Heart right ventricle (tissue), 16 donors: ENCODE measurements around the gene BICDL2. TPM values are rescaled to one million over a fixed set of nuclear protein-coding genes. Genes with fewer than 3 reads are reported as not detected.

Source experiments
- ATAC-seq, 8 donors: fragments of 200-7000 bp; cut with Tn5 transposase; one replicate each; pipeline ENCODE4 v1.9.1; 2020; ENCODE audit warnings: mild to moderate bottlenecking in 8 of 8, moderate library complexity in 8 of 8, moderate number of reproducible peaks in 1 of 8
- DNase-seq, 2 donors: peaks; one replicate each; pipeline ENCODE4 v3.0.0-alpha.2; 2020
- H3K27ac ChIP-seq, 10 donors: fragments of 200-600 bp; sonication (generic) in 2 of 10; one replicate each; pipeline versions ENCODE4 v1.5.0 to v1.8.0; 2020 to 2022; ENCODE audit warnings: mild to moderate bottlenecking in 3 of 10
- H3K27me3 ChIP-seq, 7 donors: fragments of 200-600 bp; one replicate each; pipeline ENCODE4 v1.8.0; 2021 to 2022; ENCODE audit warnings: mild to moderate bottlenecking in 2 of 7
- H3K36me3 ChIP-seq, 9 donors: fragments of 200-600 bp; sonication (generic) in 1 of 9; one replicate each; pipeline versions ENCODE4 v1.5.0 to v1.8.0; 2020 to 2022; ENCODE audit warnings: mild to moderate bottlenecking in 2 of 9
- H3K4me1 ChIP-seq, 9 donors: fragments of 200-600 bp; sonication (generic) in 1 of 9; one replicate each; pipeline versions ENCODE4 v1.5.0 to v1.8.0; 2020 to 2022; ENCODE audit warnings: mild to moderate bottlenecking in 4 of 9
- H3K4me3 ChIP-seq, 10 donors: fragments of 200-600 bp; sonication (generic) in 2 of 10; one replicate each; pipeline versions ENCODE4 v1.5.0 to v1.8.0; 2020 to 2022; ENCODE audit warnings: mild to moderate bottlenecking in 7 of 10, moderate library complexity in 2 of 10
- H3K9me3 ChIP-seq, 11 donors: fragments of 200-600 bp in 10 of 11; sonication (generic) in 2 of 11; one replicate each; pipeline versions ENCODE4 v1.5.0 to v1.8.0; 2013 to 2022; ENCODE audit warnings: mild to moderate bottlenecking in 2 of 11, control low read depth in 1 of 11, moderate library complexity in 1 of 11
- CTCF ChIP-seq, 9 donors: fragments of 200-600 bp; sonication (generic) in 2 of 9; IDR thresholded peaks; one replicate each; pipeline versions ENCODE4 v1.5.0 to v1.8.0; 2021 to 2022; ENCODE audit warnings: antibody characterized with exemption in 9 of 9, mild to moderate bottlenecking in 5 of 9, moderate library complexity in 1 of 9
- WGBS, 2 donors: extraction: QIAGEN DNeasy Blood & Tissue Kit; methylation state at CpG; one replicate each; pipeline ENCODE4 v1.1.7; 2013; ENCODE audit warnings: inconsistent platforms in 1 of 2; 5-methylcytosine and 5-hydroxymethylcytosine counted together
- intact Hi-C, 10 donors: fragments of 100-400 bp; cut with DNase I; formaldehyde crosslinking; loops; one replicate each; pipeline versions ENCODE4 v1.11.1 to v1.14.2; 2022
- polyA plus RNA-seq, 2 donors: library from polyadenylated mRNA; stranded (reverse); fragments of 200-250 nt; gene quantifications; one replicate each; pipeline ENCODE4 v1.2.3, GENCODE V29; 2013
- total RNA-seq, 10 donors: library from RNA; stranded (reverse); fragmentation: NEBNext Ultra II Directional in 3 of 10; extraction: Animal tissue kit (Norgen Biotek cat#: 25700) in 3 of 10; gene quantifications; one replicate each; pipeline versions ENCODE4 v1.2.1 to v1.2.4, GENCODE V29; 2021 to 2023
- donor health status: Arrhythmogenic right ventricular cardiomyopathy.
- donor health status: ischemic (EF 13 %, LVEDD 7.1; RV severe dilation, severe dysfunction).
- donor health status: healthy with polysubstance abuse.
- donor health status: DM: no; HTN: yes; CAD: no.
- donor health status: DM: no; HTN: no; CAD: no.
- donor health status: ischemic (EF 25% LVEDD 6.9; RV normal size, moderate dysfunction).
- donor health status: ischemic (EF 25% LVEDD 5.7; RV mildly dilated, moderate dysfunction).
- donor health status: healthy.
- donor health status: DM: yes; HTN: yes; CAD: no.
- donor health status: Ischemic cardiomyopathy.
- donor health status: ischemic (EF 35%, LVEDD 5.7; RV mildly dilated, moderate dysfunction).
- donor health status: nonischemic (EF 11% LVEDD 7.7; RV severe dilation, severe dysfunction).
- donor health status: DM: yes; HTN: yes; CAD: no.
- donor health status: PGD.
- donor health status: ischemic (EF 29% LVEDD 5.4; RV normal size, mild dysfunction).
- donor health status: nonischemic (EF 23%, LVEDD 6.1; RV moderate dilation, normal function).

BICDL2 gene
- total and polyA plus RNA-seq, 12 donors, result 0.04 TPM; not detected in 11

GRCh38 chr16:3045758-3046640 lies 9.3 kb upstream of the BICDL2 start, which contains the start of gene MMP25:
TSS of gene MMP25 (plus strand) at chr16:3046561. CDS start at chr16:3046918, 357 bp downstream.
- TF ChIP-seq CTCF (IDR thresholded peaks at IDR 0.05), result no peak
- Histone ChIP-seq H3K27ac (peak within 1 kb of the TSS in 4 of 10 donors; percentile 17 to 84 (median 49)), H3K4me3 (peak within 1 kb of the TSS; percentile 15 to 65 (median 55)), H3K4me1 (peaks cover 13 to 26% (median 19%) of the 10 kb centered on the region in 9 donors), H3K27me3 (peaks cover 6 to 95% (median 80%) of the 10 kb centered on the region in 7 donors), H3K36me3 (no peaks in the 10 kb centered on the region), H3K9me3 (no peaks in the 10 kb centered on the region)
- WGBS, 2 donors, result 0% methylated on average over 69 to 86 of the region's 86 CpGs
- intact Hi-C loops, result no loop called here
- DNase-seq (no peak), ATAC-seq (peak; percentile 29 to 59 (median 42))

GRCh38 chr16:3044708-3045107 lies 8.0 kb upstream of the BICDL2 start:
- H3K36me3 ChIP-seq, result no peaks in the 10 kb centered on the region
- no peak overlapping the region for H3K27ac ChIP-seq
- no peak for ATAC-seq
- TF ChIP-seq CTCF (IDR thresholded peaks at IDR 0.05), result no peak
- peaks cover 13 to 26% (median 19%) of the 10 kb centered on the region in 9 donors for H3K4me1 ChIP-seq
- H3K27me3 ChIP-seq, result peaks cover 6 to 98% (median 90%) of the 10 kb centered on the region in 7 donors
- DNase-seq, result no peak
- 89 to 92% methylated on average over 6 of the region's 6 CpGs for WGBS, 2 donors
- intact Hi-C loops, result no loop called here
- H3K4me3 ChIP-seq, result peak overlapping the region in 1 of 10 donors; percentile 65
- no peaks in the 10 kb centered on the region for H3K9me3 ChIP-seq

- Histone ChIP-seq H3K9me3 (no peaks in the 10 kb centered on the region), H3K27ac (no peak overlapping the region), H3K36me3 (no peaks in the 10 kb centered on the region), H3K4me1 (peaks cover 13 to 25% (median 19%) of the 10 kb centered on the region in 9 donors), H3K4me3 (no peak overlapping the region), H3K27me3 (peaks cover 6 to 100% (median 94%) of the 10 kb centered on the region in 7 donors)
- DNase-seq (no peak), ATAC-seq (no peak)
- intact Hi-C loops, result no loop called here
- 92 to 93% methylated on average over 3 of the region's 3 CpGs for WGBS, 2 donors
- TF ChIP-seq CTCF (IDR thresholded peaks at IDR 0.05), result no peak
These were observed 5.6 kb upstream of the BICDL2 start for GRCh38 chr16:3042376-3042775.

GRCh38 chr16:3038896-3039295 lies 2.2 kb upstream of the BICDL2 start:
- Histone ChIP-seq H3K9me3 (no peaks in the 10 kb centered on the region), H3K4me3 (no peak overlapping the region), H3K27me3 (peaks cover 16 to 98% (median 93%) of the 10 kb centered on the region in 7 donors), H3K36me3 (no peaks in the 10 kb centered on the region), H3K4me1 (peaks cover 0 to 16% (median 7%) of the 10 kb centered on the region in 9 donors), H3K27ac (no peak overlapping the region)
- WGBS, 2 donors, result 81% methylated on average over 5 of the region's 5 CpGs
- no peak for ATAC-seq
- intact Hi-C loops, result loop anchor here in 1 of 10 donors (5.0 kb wide), 1 partner anchor 1433 kb away; the partner anchor contains the start of gene NMRAL1
- DNase-seq, result no peak
- no peak for TF ChIP-seq CTCF (IDR thresholded peaks at IDR 0.05)
